Measurements from ENCODE around the gene PHF2.
A peak's percentile ranks its signal among the peaks of the same experiment; 100 is the strongest.

PHF2 gene

DNA sequence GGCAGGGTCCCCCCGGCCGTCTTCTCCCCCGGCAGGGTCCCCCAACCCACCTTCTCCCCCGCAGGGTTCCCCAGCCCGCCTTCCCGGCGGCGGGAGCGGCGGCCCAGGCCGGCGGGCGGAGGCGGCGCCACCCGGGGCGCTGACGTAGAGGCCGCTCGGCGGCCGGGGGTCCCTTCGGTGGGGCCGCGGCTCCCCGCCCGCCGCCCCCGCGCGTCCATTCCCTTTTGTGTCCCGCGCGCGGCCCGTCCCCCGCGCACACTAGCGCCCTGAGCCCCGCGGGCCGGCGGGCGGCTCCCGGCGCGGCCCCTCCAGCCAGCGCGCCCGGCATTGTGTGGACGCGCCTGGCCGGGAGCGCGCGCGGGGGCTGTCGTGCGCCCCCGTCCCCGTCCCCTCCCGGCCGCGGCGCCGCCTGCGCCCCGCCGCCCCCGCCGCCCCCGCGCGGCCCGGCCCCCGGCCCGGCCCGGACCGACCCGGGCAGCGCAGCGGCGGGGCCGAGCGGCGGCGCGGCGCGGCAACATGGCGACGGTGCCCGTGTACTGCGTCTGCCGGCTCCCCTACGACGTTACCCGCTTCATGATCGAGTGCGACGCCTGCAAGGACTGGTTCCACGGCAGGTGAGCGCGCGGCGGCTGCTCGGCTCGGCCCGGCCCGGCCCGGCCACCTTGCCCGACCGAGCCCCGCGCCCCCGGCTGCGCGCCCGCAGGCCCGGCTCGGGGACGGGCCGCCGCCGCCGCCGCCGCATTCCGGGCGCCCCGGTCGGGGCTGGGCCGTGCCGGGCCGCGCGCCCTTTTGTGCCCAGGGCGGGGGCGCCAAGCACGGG, at the start of gene PHF2:
TSS of gene PHF2 (plus strand) at position 327 of the 820 bp plus-strand sequence. CDS start at position 517, 190 bp downstream.
- DNase-seq (ENCODE audit: low read depth in 2 of 2), result peak in 1 of 2 donors; percentile 6

DNA sequence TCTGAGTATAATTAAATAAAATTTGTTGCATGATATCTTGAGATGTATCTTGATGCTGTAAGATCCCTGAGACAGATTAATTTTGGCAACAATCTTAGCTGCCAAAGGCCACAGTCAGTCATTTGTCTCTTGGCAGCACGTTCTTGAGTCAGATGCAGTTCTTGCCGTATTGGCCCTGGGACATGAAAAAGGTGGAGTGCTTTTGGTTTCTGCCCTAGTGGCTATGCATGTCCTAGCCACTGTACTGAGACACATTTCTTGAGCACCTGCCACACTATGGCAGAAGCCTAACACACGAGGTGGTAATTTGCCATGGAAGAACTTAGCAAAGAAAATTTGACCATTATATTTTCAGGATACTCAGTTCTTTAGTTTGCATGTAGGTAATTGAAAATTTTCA, 45.0 kb upstream of the PHF2 start:
- no peak for DNase-seq (ENCODE audit: low read depth in 2 of 2)

DNA sequence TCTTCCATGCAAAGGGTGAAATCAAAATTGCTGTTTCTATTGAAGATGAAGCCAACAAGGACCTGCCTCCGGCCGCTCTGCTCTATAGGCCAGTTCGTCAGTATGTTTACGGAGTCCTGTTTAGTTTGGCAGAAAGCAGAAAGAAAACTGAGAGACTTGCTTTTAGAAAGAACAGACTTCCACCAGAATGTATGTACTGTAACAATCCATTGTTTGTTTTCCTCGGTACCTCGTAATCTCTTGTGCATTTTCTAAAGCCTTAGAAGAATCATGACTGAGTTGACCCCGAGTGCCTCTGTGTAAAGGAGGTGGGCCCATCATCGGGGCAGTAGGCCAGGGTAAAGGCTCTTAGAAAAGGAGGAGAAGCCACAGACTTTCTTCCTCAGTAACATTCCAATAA, 44.2 kb upstream of the PHF2 start:
- no peak for DNase-seq (ENCODE audit: low read depth in 2 of 2)

GRCh38 chr9:93533863-93534262, 42.5 kb upstream of the PHF2 start:
- DNase-seq (ENCODE audit: low read depth in 2 of 2), result no peak

- DNase-seq (ENCODE audit: low read depth in 2 of 2), result no peak
Measured at GRCh38 chr9:93536167-93536566, 40.2 kb upstream of the PHF2 start.

DNA sequence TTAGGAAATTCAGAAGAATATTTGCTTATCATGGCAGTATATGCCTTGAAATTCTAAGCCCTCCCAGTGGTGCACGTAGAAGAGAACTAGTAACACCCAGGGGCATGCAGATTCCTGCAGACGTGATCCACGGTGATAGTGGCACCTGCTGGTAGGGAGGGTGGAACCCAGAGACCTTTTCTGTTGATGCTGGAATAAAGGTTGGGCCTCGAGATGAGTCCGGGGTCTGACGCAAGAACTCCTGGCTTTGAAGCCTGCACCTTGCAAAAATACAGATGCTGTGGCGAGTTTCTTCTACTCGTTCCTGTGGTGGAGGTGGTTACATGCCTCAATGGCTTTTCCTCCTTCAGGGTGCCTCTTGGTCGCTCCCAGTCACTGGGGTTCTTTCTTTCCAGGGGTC, 39.5 kb upstream of the PHF2 start:
- no peak for DNase-seq (ENCODE audit: low read depth in 2 of 2)

DNA sequence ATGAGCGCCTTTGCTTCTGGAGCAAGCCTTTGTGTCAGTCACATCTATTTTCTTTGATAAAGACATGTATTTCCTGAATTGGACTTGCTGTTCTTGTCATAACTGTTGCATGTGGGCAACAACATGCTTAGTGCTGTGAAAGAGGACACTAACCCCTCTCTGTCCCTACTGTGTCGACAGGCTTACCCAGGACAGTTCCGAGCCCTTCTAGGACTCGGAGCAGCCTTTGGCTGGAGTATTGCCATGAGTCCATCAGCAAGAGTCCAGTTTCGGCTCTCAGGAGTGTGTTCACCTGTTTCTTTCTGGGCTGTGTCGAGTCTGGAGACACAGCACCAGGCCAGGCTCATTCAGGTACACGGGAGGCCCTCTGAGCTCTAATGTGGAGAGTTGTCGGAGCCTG, 36.1 kb upstream of the PHF2 start:
- DNase-seq (ENCODE audit: low read depth in 2 of 2), result no peak

DNA sequence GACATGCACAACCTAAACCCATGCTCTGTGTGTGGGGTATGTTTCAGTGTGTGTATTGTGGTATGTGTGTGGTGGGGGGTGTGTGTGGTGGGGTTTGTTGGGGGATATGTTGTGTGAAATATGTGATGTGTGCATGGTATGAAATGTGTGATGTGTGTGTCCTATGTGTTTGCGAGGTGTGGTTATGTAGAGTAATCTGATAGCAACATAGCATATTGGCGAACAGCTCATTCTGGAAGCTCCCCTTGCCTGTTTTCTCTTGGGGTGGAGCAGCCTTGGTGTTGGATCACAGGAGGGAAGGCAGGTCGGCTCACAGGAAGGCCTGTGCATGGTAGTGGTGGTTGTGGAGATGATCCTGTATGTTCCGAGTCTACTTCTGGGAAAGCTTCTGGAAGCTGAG, 35.4 kb upstream of the PHF2 start:
- DNase-seq (ENCODE audit: low read depth in 2 of 2), result no peak

- no peak for DNase-seq (ENCODE audit: low read depth in 2 of 2)
Measured at GRCh38 chr9:93541581-93542349, 34.6 kb upstream of the PHF2 start.

DNA sequence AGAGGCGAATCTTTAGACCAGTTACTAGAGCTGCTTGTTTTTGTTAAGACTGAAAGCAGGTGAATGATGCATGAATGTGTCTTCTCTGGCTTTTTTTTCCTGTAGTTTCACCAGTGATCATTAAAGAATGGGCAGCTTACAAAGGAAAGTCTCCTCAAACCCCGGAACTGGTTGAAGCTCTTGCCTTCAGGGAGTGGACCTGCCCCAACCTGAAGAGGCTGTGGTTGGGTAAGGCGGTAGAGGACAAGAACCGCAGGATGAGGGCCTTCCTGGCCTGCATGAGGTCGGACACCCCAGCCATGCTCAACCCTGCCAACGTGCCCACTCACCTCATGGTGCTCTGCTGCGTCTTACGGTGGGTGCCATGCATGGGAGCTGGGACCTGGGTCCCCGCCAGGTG, 33.3 kb upstream of the PHF2 start:
- DNase-seq (ENCODE audit: low read depth in 2 of 2), result no peak

- DNase-seq (ENCODE audit: low read depth in 2 of 2), result no peak
Measured at GRCh38 chr9:93546356-93546755, 30.0 kb upstream of the PHF2 start.

DNA sequence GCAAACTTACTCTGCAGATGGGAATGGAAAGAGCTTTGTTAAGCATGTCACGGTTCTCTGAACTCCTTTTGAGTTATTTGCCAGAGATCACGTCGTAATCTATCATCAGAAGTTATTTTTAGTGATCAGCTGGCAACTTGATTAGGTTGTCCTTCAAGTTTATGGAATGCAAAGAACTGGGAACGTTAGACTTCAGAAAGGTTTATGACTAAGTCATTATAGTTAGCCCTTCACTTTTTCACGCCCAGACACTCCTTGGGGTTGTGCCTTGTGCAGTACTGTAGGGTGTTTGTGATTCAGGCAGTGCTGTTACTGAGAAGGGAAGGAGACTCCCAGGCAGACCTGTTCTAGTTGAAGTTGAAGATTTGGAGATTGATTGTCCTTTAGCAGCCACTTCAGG, 26.8 kb upstream of the PHF2 start:
- DNase-seq (ENCODE audit: low read depth in 2 of 2), result no peak

DNA sequence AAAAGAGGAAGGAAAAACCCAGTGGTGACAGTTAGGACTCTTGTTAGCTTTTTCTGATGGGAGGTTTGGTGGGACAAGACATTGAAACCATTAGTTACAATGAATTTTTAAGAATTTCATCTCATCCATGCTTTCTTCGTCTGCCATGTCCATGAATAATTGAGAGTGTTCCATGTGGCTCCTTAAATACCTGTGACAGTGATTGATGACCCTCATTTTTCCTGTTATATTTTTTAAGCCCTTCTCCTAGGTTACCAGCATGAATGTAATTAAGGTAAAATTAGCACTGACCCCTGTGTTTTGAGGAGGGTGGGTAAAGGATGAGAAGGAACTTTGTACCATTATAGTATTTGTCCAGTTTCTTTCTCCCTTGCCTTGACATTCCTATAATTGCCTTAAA, 23.5 kb upstream of the PHF2 start:
- DNase-seq (ENCODE audit: low read depth in 2 of 2), result no peak

- DNase-seq (ENCODE audit: low read depth in 2 of 2), result no peak
Measured at GRCh38 chr9:93555370-93555769, 21.0 kb upstream of the PHF2 start.

GRCh38 chr9:93557366-93558137, 18.8 kb upstream of the PHF2 start:
- no peak for DNase-seq (ENCODE audit: low read depth in 2 of 2)

DNA sequence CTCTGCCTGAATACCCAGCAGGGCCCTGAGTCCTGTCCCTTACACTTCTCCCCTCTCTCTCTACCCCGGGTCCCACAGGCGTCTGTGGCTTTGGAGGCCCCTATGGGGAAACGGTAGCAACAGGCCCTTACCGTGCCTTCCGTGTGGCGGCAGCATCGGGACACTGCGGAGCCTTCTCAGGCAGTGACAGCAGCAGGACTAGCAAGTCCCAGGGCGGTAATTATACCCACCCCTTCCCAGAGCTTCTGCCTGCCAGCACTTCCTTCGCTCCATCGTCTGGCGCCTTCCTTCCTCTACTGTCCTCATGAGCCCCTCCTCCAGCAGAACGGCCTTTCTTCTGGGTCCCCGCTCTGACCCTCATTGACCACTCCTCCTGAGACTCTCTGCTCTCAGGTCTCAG, 17.9 kb upstream of the PHF2 start:
- DNase-seq (ENCODE audit: low read depth in 2 of 2), result no peak

DNA sequence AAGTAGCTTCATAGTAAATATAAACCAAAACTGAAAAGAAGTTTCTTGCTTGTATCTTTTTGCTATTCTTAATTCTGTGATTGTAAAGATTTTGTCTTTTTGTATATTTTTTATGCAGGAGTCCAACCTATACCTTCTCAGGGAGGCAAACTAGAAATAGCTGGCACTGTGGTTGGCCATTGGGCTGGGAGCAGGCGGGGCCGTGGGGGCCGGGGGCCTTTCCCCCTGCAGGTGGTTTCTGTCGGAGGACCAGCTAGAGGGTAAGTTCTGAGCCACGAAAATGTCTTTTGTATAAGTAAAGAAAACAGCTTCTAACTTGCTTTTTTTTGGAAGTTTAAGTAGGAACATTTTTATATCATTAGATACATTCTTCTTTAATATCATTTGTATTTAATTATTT, 15.4 kb upstream of the PHF2 start:
- no peak for DNase-seq (ENCODE audit: low read depth in 2 of 2)

DNA sequence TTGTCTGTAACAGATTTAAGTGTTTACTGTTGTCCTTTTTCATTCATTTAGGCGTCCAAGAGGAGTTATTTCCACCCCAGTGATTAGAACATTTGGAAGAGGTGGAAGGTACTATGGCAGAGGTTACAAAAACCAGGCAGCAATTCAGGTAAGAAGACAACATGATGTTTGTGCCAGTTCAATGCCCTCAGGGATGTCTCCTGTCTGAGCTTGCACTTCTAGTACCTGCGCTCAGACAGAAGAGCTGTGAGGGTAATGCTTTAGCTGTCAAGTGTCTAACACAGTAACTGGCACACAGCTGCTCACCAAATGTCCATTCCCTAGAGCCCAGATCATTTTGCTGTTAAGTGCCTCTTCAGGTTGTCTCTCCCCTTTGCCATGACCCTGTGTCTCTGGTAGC, 14.2 kb upstream of the PHF2 start:
- DNase-seq (ENCODE audit: low read depth in 2 of 2), result no peak

DNA sequence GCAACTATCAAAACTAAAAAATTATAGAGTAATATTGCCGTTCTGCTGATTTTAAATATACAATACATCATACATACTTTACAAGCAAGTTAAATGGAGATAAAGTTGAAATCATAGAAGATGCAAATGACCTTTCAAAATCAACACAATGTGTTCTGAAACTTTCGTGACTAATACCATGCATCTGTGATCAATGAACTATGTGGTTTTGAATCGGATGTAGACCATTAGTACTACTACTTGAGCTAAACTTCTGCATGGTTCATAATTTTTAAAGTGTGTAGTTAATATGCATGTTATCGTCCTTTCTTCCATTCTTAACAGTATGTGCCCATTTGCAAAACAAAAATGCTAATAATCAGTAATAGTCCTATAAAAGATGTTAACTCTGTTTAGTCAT, 11.3 kb upstream of the PHF2 start:
- DNase-seq (ENCODE audit: low read depth in 2 of 2), result no peak

GRCh38 chr9:93566408-93567270, 9.7 kb upstream of the PHF2 start:
- DNase-seq (ENCODE audit: low read depth in 2 of 2), result peak; percentile 93 to 98

DNA sequence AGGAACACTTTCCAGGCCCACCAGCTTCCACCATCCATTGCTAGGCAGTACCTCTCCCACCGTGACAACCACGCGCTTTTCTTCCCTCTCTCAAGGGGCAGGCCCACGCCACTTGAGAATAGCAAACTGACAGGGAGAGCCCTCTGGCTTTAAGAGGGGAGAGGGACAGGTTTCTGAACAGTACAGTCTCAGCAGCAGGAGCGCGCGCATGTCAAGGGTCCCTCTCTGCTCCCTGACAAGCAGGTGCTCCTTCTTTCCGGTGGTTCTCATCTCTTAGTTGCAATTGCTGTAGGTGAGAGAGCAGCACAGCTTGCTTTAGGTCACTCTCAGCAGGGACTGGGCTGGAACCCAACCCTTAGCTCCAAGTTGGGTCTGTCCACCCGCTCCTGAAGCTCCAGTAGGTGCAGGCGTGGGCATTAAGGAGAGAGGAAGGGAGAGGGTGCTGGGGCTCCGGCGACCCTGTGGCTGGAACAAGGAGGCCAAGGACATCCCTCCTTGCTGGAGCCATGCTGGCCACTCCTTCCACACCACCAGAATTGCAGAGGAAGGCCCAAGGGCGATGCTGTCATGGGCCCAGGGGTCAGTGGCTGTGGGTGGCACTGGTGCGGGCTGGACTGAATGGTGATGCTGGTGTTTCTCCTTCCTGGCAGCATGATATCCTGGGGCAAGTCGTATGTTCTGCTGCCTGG, 9.0 kb upstream of the PHF2 start:
- DNase-seq (ENCODE audit: low read depth in 2 of 2), result no peak

Data from stimulated activated CD4-positive, alpha-beta T cell treated with anti-CD3 and anti-CD28 coated beads, Interleukin-15, amount 100 ng/mL, for 48 hours (primary cell).